ENCODE measurements around the gene RBKS.
"Not testable (repeated sequence)": the region's sequence is repeated elsewhere in the genome, so short reads cannot be mapped to it uniquely, and the experiment has no call there.

Gene RBKS

GRCh38 chr2:27798948-27799645, 91.1 kb downstream of the RBKS start:
- DNase-seq (ENCODE audit: low spot score): peak; percentile 93

GRCh38 chr2:27798486-27798885, 91.7 kb downstream of the RBKS start:
- no peak for DNase-seq (ENCODE audit: low spot score)

- no peak for DNase-seq (ENCODE audit: low spot score)
Observed at GRCh38 chr2:27797841-27798240, 92.3 kb downstream of the RBKS start.

GRCh38 chr2:27796791-27797765, 93.1 kb downstream of the RBKS start:
- DNase-seq (ENCODE audit: low spot score): no peak

GRCh38 chr2:27795868-27796277, 94.3 kb downstream of the RBKS start:
- no peak for DNase-seq (ENCODE audit: low spot score)

GRCh38 chr2:27795093-27795834, 94.9 kb downstream of the RBKS start:
- no peak for DNase-seq (ENCODE audit: low spot score)

- DNase-seq (ENCODE audit: low spot score): no peak
Observed at GRCh38 chr2:27792759-27793158, 97.4 kb downstream of the RBKS start.

- DNase-seq (ENCODE audit: low spot score): no peak
Observed at GRCh38 chr2:27790796-27791195, 99.4 kb downstream of the RBKS start.

GRCh38 chr2:27782701-27783100, 107.5 kb downstream of the RBKS start:
- DNase-seq (ENCODE audit: low spot score): no peak

- no peak for DNase-seq (ENCODE audit: low spot score)
Observed at GRCh38 chr2:27781496-27781895, 108.7 kb downstream of the RBKS start.

- DNase-seq (ENCODE audit: low spot score): no peak
Observed at GRCh38 chr2:27779417-27780055, 110.7 kb downstream of the RBKS start.

- no peak for DNase-seq (ENCODE audit: low spot score)
Observed at GRCh38 chr2:27776696-27777095, 113.5 kb downstream of the RBKS start.

GRCh38 chr2:27776097-27776496, 114.1 kb downstream of the RBKS start:
- DNase-seq (ENCODE audit: low spot score): peak; percentile 52

GRCh38 chr2:27773959-27774358, 116.2 kb downstream of the RBKS start:
- DNase-seq (ENCODE audit: low spot score): no peak

- no peak for DNase-seq (ENCODE audit: low spot score)
Observed at GRCh38 chr2:27772804-27773203, 117.4 kb downstream of the RBKS start.

- peak; percentile 96 for DNase-seq (ENCODE audit: low spot score)
Observed at GRCh38 chr2:27771548-27772335, 118.4 kb downstream of the RBKS start, which contains the start of gene MRPL33. MRPL33 (plus strand) TSS chr2:27771719; CDS start chr2:27771778, 59 bp downstream.

GRCh38 chr2:27771202-27771547, 119.0 kb downstream of the RBKS start:
- no peak for DNase-seq (ENCODE audit: low spot score)

GRCh38 chr2:27766287-27766661, 123.9 kb downstream of the RBKS start:
- DNase-seq (ENCODE audit: low spot score): no peak

GRCh38 chr2:27765621-27766286, 124.4 kb downstream of the RBKS start:
- no peak for DNase-seq (ENCODE audit: low spot score)

GRCh38 chr2:27764526-27764925, 125.7 kb downstream of the RBKS start:
- not testable (repeated sequence) for DNase-seq (ENCODE audit: low spot score)

- DNase-seq (ENCODE audit: low spot score): no peak
Observed at GRCh38 chr2:27763907-27764267, 126.3 kb downstream of the RBKS start.

Data from GM03348 (cell line).